Effector CD8-positive, alpha-beta T cell (primary cell): Measurements from ENCODE around the gene CCN5.
"Not testable (repeated sequence)": the region's sequence is repeated elsewhere in the genome, so short reads cannot be mapped to it uniquely, and the experiment has no call there.

ENCODE experiments used
- DNase-seq: peaks from one replicate; lab custom pipeline; 2025; lab: John Stamatoyannopoulos, UW

The CCN5 gene

DNA sequence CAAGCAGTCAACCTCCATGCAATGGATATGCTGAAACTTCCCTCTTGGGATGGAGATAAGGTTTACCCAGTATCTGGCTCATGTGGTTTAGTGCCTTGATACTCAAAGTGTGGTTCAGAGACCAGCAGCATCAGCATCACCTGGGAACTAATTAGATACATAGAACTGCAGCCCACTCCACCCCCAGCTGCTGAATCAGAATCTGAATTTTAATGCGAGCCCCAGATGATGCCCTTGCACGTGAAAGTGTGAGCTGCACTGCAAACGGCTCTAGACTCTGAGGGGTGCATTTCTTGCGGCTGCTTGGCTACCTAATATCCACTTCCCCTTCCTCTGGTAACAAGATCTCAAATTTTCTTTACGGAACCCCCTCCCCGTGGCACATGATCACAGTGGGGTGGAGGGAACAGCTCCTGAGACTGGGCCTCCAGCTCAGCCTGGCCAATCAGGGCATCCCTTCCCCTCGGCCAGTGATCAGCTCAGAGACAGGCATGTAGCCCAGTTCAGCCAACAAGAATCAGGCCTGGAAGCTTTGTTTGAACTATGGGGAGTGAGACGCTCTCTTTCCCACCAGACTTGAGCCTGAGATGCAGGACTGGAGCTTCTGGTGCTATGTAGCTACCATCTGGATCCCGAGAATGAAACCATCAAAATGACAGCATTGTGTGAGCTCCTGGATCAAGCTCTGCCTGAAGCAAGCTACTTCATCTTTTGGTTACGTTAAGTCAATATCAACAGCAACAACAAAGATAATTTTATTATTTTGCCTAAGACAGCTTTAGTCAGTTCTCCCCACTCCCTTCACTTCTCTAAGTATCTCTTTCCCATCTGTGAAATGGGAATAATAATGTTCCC is 43.3 kb downstream of the CCN5 start:
- no peak for DNase-seq

- no peak for DNase-seq
These were observed 44.4 kb downstream of the CCN5 start for GRCh38 chr20:44759595-44759994.

DNA sequence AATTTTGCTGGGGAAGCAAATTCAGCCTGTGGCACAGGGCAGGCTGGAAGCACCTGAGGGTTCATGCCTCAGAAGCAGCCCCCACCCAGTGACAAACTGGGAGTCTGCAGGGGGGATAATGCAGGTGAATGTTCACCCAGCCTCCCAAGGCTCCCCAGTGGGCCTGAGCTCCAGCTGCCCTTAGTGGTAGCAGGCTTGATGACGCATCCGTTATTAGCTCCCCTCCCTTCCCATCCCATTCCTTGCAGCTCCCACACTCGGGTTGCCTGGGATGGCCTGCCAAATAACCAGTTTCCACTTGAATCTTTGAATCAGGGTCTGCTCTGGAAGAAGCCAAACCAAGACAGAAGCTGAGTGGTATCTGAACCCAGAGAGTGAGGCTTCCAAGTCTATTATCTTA is 46.3 kb downstream of the CCN5 start:
- no peak for DNase-seq

GRCh38 chr20:44762466-44763140 is 47.4 kb downstream of the CCN5 start:
- DNase-seq = no peak

DNA sequence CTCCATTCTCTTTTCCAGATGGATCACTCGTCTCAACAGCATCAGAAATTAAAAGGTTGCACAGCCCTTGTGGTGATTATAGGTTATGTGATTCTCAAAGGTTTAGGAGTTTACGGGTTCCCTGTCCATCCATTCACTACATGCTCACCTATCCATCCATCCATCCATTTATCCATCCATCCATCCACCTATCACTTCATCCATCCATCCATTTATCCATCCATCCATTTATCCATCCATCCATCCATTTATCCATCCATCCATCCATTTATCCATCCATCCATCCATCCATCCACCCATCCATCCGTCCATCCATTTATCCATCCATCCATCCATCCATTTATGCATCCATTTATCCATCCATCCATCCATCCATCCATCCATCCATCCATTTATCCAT is 48.6 kb downstream of the CCN5 start:
- not testable (repeated sequence) for DNase-seq

DNA sequence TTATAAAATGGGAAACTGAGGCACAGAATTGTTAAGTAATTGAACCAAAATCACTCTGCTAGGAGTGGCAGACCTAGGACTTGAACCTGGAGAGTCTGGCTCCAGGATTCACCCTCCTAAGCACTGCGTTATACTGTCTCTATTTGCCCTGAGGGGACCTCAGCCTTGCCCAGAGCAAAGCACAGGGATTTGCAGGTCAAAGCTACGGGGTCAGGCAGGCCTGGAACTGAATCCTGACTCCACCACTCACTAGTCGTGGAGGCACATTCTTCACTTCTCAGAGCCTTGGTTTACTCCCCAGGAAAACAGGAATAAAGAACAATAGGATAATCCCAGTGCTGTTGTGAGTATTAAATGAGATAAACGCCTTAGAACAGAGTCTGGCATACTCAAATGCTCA is 49.9 kb downstream of the CCN5 start:
- DNase-seq = no peak

GRCh38 chr20:44765701-44766347 is 50.7 kb downstream of the CCN5 start:
- no peak for DNase-seq

DNA sequence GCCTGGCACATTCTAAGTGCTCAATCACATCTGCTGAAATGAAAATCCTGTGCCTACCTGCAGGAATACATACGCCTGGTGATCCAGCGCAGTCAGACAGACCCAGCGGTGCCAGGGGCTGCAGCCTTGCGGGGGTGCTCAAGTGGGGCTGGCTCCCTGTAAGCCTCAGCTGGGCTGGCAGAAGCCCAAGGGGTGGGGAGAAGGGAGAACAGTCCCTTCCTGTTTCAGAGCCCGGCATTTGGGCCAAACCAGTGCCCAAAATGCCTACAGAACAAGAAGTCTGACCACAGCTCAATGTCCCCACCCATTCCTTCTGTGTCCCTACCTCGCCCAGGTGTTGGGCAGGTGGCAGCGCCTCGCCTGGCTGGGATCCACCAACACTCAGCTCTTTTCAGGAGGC is 53.1 kb downstream of the CCN5 start:
- no peak for DNase-seq

DNA sequence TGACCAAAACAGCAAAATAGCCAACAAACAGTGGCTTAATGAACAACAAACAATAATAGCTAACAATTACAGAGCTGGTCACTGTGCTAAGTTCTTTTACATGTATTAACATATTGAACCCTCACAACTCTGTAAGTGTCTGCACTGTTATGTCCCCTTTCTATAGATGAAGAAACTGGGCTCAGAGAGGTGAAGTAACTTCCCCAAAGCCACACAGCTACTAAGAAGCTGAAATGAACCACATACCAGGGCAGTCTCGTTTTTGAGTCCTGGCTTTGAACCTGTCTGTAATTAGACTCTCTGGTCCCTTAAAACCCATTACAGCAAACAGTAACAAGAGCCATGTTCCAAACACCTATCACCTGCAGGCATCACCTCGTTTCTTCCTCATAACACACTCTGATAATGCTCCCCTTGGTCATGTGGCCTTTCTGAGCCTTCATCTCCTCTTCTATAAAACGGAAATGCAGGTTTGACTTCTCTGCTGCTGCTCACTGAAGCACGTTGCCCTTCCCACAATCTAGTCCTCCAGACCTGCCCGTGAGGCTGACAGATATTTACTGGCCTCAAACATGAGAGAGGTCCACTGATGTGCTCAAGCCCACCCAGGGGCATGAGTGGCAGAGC is 53.8 kb downstream of the CCN5 start:
- DNase-seq = no peak

DNA sequence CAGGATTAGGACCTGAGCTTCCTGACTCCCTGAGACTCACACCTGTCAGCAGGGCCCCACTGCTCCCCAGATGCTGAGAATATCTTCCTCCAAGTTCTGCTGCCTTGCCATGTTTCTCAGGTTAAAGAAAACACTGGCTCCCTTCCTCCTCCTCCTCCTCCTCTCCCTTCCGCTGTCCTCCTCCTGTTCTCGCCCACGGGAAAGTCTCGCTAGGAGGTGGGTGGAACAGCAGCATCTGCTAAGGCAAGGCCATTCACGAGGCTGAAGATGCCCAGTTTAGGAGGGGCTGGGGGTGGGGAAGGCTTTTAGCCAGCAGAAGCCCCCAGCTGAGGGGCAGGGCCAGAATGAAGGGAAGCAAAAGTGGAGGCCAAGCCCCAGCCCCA is 54.3 kb downstream of the CCN5 start:
- DNase-seq = no peak

GRCh38 chr20:44770484-44771171 is 55.5 kb downstream of the CCN5 start:
- no peak for DNase-seq

- DNase-seq = no peak
These were observed 56.0 kb downstream of the CCN5 start for GRCh38 chr20:44771172-44771535.

DNA sequence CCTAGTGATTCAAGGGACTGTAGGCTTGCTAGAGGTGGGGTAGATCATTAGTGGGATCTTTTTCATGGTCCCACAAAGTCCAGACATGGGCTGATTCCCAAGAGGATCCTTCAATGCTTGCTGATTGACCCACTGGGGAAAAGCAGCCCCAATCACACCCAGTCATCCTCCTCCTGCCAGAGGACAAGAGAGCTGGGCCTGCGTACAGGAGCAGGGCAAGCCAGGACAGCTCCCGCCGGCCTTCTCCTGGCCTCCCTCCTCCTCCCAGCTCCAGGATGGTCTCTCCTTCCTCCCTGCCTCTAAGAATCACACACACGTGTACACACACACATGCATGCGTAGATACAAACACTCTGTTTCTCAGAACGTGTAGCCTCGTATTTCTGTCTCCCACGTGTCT is 57.5 kb downstream of the CCN5 start:
- DNase-seq = no peak

- no peak for DNase-seq
These were observed 58.1 kb downstream of the CCN5 start for GRCh38 chr20:44773070-44773829.

GRCh38 chr20:44776980-44777379 is 61.8 kb downstream of the CCN5 start:
- DNase-seq = no peak
